ENCODE results near the gene POU2F1.

POU2F1 gene

DNA sequence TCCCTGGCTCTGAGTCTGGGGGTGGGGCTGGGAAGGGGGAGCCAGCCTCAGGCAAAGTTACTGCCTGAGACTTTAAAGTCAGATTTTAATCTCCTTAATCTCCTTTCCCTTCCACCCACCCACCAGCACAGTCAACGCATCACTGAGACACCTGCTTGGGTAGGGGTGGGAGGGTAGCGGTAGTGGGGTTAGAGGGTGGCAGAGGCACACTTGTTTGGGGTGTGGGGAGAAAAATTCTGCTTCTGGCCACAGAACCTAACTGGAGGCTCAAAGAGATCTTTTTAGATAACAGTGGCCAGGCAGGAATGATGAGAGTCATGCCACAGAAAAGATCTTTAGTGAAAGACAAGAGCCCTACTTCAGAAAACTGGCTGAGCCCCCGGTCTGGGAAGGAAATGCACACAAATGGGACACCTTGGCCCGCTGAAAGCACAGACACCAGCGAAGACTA is 253.5 kb downstream of the POU2F1 start:
- TF ChIP-seq, protein P1, sequence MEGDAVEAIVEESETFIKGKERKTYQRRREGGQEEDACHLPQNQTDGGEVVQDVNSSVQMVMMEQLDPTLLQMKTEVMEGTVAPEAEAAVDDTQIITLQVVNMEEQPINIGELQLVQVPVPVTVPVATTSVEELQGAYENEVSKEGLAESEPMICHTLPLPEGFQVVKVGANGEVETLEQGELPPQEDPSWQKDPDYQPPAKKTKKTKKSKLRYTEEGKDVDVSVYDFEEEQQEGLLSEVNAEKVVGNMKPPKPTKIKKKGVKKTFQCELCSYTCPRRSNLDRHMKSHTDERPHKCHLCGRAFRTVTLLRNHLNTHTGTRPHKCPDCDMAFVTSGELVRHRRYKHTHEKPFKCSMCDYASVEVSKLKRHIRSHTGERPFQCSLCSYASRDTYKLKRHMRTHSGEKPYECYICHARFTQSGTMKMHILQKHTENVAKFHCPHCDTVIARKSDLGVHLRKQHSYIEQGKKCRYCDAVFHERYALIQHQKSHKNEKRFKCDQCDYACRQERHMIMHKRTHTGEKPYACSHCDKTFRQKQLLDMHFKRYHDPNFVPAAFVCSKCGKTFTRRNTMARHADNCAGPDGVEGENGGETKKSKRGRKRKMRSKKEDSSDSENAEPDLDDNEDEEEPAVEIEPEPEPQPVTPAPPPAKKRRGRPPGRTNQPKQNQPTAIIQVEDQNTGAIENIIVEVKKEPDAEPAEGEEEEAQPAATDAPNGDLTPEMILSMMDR (IDR thresholded peaks at IDR 0.05; ENCODE audit: extremely low read depth, insufficient read depth, missing control alignments), result no peak
- in situ Hi-C loops (cut with MboI; ENCODE audit: low pct_unique_long_range_greater_than_20kb, low sequenced_read_pairs, unreplicated experiment), result no loop called here
- DNase-seq (ENCODE audit: low spot score), result no peak

DNA sequence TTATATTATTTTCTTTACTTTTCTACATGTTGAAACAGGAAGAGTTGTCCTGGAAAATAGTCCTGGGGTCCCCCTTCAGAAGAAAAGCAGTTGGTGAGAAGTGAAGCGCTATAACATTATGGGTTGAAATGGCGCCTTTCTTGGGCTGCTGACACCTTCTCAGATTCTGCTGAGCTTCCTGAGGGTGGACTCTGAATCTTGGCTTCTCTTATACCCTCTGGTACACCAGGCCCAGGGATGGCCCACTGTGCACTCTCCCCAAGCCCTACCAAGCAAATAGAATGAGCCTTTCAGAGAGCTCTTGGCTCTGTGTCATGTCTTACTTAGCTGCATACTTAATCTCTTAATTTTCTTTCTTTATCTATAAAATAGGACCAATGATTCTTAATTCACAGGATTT is 255.4 kb downstream of the POU2F1 start:
- DNase-seq (ENCODE audit: low spot score), result no peak
- TF ChIP-seq, protein P1 (IDR thresholded peaks at IDR 0.05; ENCODE audit: extremely low read depth, insufficient read depth, missing control alignments), result no peak
- in situ Hi-C loops (cut with MboI; ENCODE audit: low pct_unique_long_range_greater_than_20kb, low sequenced_read_pairs, unreplicated experiment), result no loop called here
